Measurements from ENCODE around the gene HDAC9. TPM values are rescaled to one million over a fixed set of nuclear protein-coding genes. Genes with fewer than 3 reads are reported as not detected.
A peak's percentile ranks its signal among the peaks of the same experiment; 100 is the strongest.

The HDAC9 gene
- total RNA-seq, 4 donors from 2014 or later = 3.4 to 7.2 (median 4.5) TPM

DNA sequence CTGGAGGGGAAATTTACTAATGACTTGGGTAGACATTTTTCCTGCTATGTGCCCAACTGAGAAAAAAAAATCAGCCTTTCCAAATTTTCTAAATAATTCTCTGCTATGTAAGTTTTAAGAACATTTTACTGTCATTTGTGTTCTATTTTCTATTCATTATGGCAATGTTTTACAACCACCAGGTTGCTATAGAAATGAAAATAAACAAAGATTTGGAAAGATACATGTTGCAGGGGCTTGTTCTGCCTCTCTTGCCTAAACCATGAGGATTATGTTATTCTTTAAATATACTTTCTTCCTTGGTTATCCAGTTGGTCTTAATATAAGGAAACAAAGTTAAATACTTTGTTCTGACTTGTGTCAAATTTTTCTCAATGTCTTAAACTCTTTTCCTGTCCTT lies 364.7 kb downstream of the HDAC9 start:
- H3K27me3 ChIP-seq = no peaks in the 10 kb centered on the region
- no peak for DNase-seq (ENCODE audit: low spot score in 2 of 2)

DNA sequence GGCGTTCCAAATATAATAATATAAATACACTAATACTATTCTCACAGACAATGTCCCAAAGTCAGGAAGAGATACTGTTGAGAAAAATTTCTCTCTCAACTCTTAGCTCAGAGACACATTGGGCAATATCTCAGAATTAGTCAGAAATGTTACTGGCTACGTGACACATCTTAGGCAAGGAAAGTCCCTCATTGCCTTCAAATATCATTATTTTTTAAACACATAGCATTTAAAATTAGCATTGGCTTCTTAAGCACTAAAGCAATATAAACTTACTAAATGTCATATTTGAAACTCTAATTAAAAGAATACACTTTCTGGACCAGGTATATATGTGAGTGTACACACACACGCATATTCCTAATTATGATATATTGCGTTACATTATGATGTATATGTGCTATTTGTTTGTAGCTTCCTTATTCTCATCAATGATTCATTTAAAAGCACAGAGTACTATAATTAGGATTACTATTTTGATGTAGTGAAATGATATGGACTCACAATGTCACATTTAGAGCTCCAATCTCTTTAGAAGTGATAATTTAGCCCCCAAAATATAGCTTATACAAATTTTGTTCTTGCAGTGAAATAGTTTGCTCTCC lies 366.1 kb downstream of the HDAC9 start:
- TF ChIP-seq POLR2AphosphoS5 (IDR thresholded peaks at IDR 0.05) (peak in 1 of 3 donors; percentile 37), EP300 (IDR thresholded peaks at IDR 0.05) (no peak)
- TF ChIP-seq, protein P1, sequence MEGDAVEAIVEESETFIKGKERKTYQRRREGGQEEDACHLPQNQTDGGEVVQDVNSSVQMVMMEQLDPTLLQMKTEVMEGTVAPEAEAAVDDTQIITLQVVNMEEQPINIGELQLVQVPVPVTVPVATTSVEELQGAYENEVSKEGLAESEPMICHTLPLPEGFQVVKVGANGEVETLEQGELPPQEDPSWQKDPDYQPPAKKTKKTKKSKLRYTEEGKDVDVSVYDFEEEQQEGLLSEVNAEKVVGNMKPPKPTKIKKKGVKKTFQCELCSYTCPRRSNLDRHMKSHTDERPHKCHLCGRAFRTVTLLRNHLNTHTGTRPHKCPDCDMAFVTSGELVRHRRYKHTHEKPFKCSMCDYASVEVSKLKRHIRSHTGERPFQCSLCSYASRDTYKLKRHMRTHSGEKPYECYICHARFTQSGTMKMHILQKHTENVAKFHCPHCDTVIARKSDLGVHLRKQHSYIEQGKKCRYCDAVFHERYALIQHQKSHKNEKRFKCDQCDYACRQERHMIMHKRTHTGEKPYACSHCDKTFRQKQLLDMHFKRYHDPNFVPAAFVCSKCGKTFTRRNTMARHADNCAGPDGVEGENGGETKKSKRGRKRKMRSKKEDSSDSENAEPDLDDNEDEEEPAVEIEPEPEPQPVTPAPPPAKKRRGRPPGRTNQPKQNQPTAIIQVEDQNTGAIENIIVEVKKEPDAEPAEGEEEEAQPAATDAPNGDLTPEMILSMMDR (IDR thresholded peaks at IDR 0.05) = no peak
- Histone ChIP-seq H3K4me1 (peaks cover 10% of the 10 kb centered on the region), H3K27ac (no peak overlapping the region), H3K36me3 (no peaks in the 10 kb centered on the region), H3K27me3 (no peaks in the 10 kb centered on the region), H3K9me3 (no peaks in the 10 kb centered on the region), H3K4me3 (no peak overlapping the region)
- no peak for DNase-seq (ENCODE audit: low spot score in 2 of 2)
- 70% methylated on average over 4 of the region's 4 CpGs for WGBS

More for the DNA sequence above, 364.7 kb downstream of the HDAC9 start:
- H3K4me1 ChIP-seq = peaks cover 4% of the 10 kb centered on the region
- TF ChIP-seq POLR2AphosphoS5 (IDR thresholded peaks at IDR 0.05) (no peak), EP300 (IDR thresholded peaks at IDR 0.05) (no peak), POLR2A (IDR thresholded peaks at IDR 0.05) (no peak)
- TF ChIP-seq, protein P1 (IDR thresholded peaks at IDR 0.05) = no peak
- no peaks in the 10 kb centered on the region for H3K9me3 ChIP-seq
- no peaks in the 10 kb centered on the region for H3K36me3 ChIP-seq
- H3K27ac ChIP-seq = no peak overlapping the region
- no peak overlapping the region for H3K4me3 ChIP-seq

DNA sequence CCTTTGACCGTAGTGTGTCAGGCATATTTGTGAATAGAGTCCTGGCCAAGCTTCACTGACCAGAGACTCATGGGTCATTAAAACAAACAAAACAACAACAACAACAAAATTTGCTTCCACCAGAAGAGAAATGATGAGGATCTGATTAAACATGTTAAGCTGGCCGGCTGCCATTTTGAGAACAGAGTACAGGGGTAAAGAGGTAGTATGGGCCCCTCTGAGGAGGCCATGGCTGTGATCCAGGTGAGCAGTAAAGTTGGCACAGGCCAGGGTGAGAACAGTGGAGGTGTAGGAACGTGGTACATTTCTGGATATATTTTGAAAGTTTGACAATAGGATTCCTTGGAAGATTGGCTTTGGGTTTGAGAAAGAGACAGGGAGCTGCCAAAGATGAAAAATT lies 369.4 kb downstream of the HDAC9 start:
- TF ChIP-seq EP300 (IDR thresholded peaks at IDR 0.05) (no peak), POLR2AphosphoS5 (IDR thresholded peaks at IDR 0.05) (no peak), POLR2A (IDR thresholded peaks at IDR 0.05) (no peak)
- TF ChIP-seq, protein P1 (IDR thresholded peaks at IDR 0.05) = no peak
- no peaks in the 10 kb centered on the region for H3K9me3 ChIP-seq
- WGBS = 71% methylated on average over 3 of the region's 3 CpGs
- H3K27me3 ChIP-seq = no peaks in the 10 kb centered on the region
- no peak for DNase-seq (ENCODE audit: low spot score in 2 of 2)
- no peak overlapping the region for H3K27ac ChIP-seq
- H3K36me3 ChIP-seq = no peaks in the 10 kb centered on the region
- H3K4me3 ChIP-seq = no peak overlapping the region
- peaks cover 16% of the 10 kb centered on the region for H3K4me1 ChIP-seq

DNA sequence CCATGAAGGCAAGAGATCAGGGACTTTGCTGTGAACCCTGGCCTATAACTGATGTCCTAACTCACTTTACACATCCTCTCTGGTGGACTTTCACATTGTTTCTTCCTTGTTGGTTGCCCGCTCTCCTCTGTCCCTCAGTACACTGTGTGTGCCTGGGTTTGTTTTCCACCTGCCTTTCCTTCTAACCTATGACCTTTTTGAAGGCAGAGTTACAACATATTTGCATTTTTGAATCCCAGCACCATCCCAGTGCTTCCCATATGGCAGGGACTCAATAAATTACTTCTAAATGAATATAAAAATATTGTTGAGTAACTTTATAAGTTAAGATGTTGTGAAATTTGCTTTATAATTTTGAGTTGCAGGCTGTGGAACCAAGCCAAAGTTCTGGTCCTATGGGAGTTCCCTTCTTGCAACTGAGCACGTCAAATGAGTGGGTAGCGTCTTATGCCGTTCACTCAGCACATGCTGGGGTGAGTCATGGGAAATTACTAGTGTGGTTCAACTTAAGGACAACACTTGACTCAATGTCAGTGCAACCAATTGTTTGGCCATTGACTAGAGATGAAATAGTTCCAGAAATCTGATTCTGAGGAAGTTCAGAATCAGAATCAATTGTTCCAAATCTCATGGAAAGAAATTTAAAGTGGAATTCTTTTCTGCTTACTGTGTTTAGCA lies 370.9 kb downstream of the HDAC9 start:
- H3K4me1 ChIP-seq = peaks cover 16% of the 10 kb centered on the region
- H3K36me3 ChIP-seq = no peaks in the 10 kb centered on the region
- H3K9me3 ChIP-seq = no peaks in the 10 kb centered on the region
- no peak for TF ChIP-seq EP300 (IDR thresholded peaks at IDR 0.05)
- TF ChIP-seq POLR2AphosphoS5 (IDR thresholded peaks at IDR 0.05) = peak; percentile 22 to 90 (median 90)
- 28% methylated on average over 4 of the region's 4 CpGs for WGBS
- H3K4me3 ChIP-seq = no peak overlapping the region
- peak overlapping the region; percentile 70 for H3K27ac ChIP-seq
- no peaks in the 10 kb centered on the region for H3K27me3 ChIP-seq
- DNase-seq (ENCODE audit: low spot score in 2 of 2) = peak; percentile 89

DNA sequence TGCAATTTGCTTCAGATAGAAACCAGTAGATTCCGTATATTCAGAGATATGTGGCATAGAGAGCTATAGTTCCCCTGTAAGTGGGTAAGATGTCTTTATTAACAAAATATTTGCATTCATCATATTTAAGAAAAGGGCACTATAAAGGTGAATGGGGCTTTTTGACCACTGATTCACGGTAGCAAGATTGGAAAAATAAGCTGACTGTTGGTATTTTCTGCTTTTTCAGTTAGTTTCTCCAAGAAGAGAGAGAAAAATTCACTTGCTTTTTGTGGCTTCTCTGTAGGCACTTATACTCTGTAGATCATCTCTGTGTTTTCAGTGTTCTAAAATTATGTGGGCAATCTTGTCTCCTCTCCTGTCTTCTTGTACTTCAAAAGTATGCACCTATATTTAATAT lies 376.8 kb downstream of the HDAC9 start:
- TF ChIP-seq POLR2A (IDR thresholded peaks at IDR 0.05) = no peak
- TF ChIP-seq, protein P1 (IDR thresholded peaks at IDR 0.05) = no peak
- TF ChIP-seq EP300 (IDR thresholded peaks at IDR 0.05) = no peak
- TF ChIP-seq POLR2AphosphoS5 (IDR thresholded peaks at IDR 0.05) = no peak
- no peak overlapping the region for H3K27ac ChIP-seq
- H3K4me1 ChIP-seq = peaks cover under 1% of the 10 kb centered on the region
- no peaks in the 10 kb centered on the region for H3K9me3 ChIP-seq
- H3K4me3 ChIP-seq = no peak overlapping the region
- H3K36me3 ChIP-seq = no peaks in the 10 kb centered on the region
- 89% methylated on average over 2 of the region's 2 CpGs for WGBS
- H3K27me3 ChIP-seq = no peaks in the 10 kb centered on the region
- DNase-seq (ENCODE audit: low spot score in 2 of 2) = no peak
